HFFc6 (cell line): Measurements from ENCODE around the gene TSKS. TPM values are rescaled to one million over a fixed set of nuclear protein-coding genes. Genes with fewer than 3 reads are reported as not detected.

ENCODE experiments used
- DNase-seq: peaks from one replicate; pipeline ENCODE4 v3.0.0-alpha.2; 2018
- H3K27ac Mint-ChIP-seq: 2 replicates; pipeline ENCODE4 v1.8.0; 2020; ENCODE audit warnings: mild to moderate bottlenecking, mixed read lengths
- H3K27me3 Mint-ChIP-seq: 2 replicates; pipeline ENCODE4 v1.8.0; 2021; ENCODE audit warnings: mild to moderate bottlenecking, moderate library complexity, mixed read lengths; ENCODE audit not compliant: insufficient read depth
- H3K36me3 Mint-ChIP-seq: 2 replicates; pipeline ENCODE4 v1.8.0; 2021; ENCODE audit warnings: low read depth, mixed read lengths
- H3K4me1 Mint-ChIP-seq: 2 replicates; pipeline ENCODE4 v1.8.0; 2020; ENCODE audit warnings: low read depth, mixed read lengths
- H3K4me3 Mint-ChIP-seq: 2 replicates; pipeline ENCODE4 v1.8.0; 2020; ENCODE audit warnings: mild to moderate bottlenecking, moderate library complexity, mixed read lengths
- H3K9me3 Mint-ChIP-seq: 2 replicates; pipeline ENCODE4 v1.8.0; 2020; ENCODE audit warnings: mild to moderate bottlenecking, mixed read lengths
- total RNA-seq, 6 experiments: library from RNA; stranded (reverse); fragmentation: NEBNext Ultra II Directional; extraction: Animal tissue kit (Norgen Biotek cat#: 25700); gene quantifications; 2 replicates in 1 of 6; 3 replicates in 5 of 6; pipeline ENCODE4 v1.2.3, GENCODE V29; 2021
- TF ChIP-seq, protein P1 (sequence below): fragments of 200-600 bp; sonication (generic); IDR thresholded peaks from 2 replicates; pipeline ENCODE4 v1.5.0; 2021; ENCODE audit warnings: antibody characterized with exemption, mild to moderate bottlenecking

The TSKS gene
- total RNA-seq, 6 experiments from 2014 or later: not detected

DNA sequence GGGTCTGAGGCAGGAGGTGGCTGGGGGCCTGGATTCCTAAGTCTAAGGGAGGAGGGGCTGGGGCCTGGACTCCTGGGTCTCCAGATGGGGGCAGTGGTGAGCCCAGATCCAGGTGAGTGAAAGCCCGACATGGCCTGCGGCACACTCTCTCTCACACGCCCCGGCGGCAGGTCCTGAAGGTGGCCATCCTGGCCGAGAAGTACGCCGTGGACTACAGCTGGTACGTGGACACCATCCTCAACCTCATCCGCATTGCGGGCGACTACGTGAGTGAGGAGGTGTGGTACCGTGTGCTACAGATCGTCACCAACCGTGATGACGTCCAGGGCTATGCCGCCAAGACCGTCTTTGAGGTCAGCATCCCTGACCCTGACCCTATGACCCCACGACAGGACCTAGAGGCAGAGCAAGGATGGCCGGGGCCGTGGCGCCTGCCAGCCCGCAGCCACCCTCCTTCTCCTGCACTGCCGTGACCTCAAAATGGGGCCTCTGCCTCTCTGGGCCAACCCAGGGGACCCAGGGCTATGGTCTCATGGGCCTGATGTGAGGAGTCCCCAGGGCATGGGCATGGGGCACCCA, 36.8 kb upstream of the TSKS start:
- Mint-ChIP-seq H3K4me3 (no peak overlapping the region), H3K4me1 (peaks cover 6% of the 10 kb centered on the region), H3K36me3 (peaks cover 26% of the 10 kb centered on the region), H3K9me3 (no peaks in the 10 kb centered on the region), H3K27ac (no peak overlapping the region), H3K27me3 (no peaks in the 10 kb centered on the region; the same call in 1 of the 2 replicates)
- TF ChIP-seq, protein P1, sequence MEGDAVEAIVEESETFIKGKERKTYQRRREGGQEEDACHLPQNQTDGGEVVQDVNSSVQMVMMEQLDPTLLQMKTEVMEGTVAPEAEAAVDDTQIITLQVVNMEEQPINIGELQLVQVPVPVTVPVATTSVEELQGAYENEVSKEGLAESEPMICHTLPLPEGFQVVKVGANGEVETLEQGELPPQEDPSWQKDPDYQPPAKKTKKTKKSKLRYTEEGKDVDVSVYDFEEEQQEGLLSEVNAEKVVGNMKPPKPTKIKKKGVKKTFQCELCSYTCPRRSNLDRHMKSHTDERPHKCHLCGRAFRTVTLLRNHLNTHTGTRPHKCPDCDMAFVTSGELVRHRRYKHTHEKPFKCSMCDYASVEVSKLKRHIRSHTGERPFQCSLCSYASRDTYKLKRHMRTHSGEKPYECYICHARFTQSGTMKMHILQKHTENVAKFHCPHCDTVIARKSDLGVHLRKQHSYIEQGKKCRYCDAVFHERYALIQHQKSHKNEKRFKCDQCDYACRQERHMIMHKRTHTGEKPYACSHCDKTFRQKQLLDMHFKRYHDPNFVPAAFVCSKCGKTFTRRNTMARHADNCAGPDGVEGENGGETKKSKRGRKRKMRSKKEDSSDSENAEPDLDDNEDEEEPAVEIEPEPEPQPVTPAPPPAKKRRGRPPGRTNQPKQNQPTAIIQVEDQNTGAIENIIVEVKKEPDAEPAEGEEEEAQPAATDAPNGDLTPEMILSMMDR: peak; percentile 40
- DNase-seq: no peak

GRCh38 chr19:49799271-49799797, 36.2 kb upstream of the TSKS start:
- Mint-ChIP-seq H3K9me3 (no peaks in the 10 kb centered on the region), H3K4me1 (peaks cover 6% of the 10 kb centered on the region), H3K27ac (no peak overlapping the region), H3K4me3 (no peak overlapping the region), H3K36me3 (peaks cover 29% of the 10 kb centered on the region), H3K27me3 (no peaks in the 10 kb centered on the region; the same call in 1 of the 2 replicates)
- no peak for DNase-seq
- TF ChIP-seq, protein P1: no peak

DNA sequence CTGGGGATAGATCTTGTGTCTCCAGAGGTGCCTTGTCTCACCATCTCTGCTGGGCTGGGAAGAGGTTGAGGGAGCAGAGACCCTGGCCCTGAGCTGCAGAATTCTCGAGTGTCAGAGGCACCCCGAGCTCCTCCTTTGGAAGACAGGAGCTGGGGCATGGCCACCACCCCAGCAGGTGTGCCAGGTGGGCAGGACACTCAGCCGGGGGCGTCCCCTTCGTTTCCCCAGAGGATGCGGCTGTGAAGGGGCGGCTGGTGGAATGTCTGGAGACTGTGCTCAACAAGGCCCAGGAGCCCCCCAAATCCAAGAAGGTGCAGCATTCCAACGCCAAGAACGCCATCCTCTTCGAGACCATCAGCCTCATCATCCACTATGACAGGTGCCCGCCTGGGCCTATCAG, 35.5 kb upstream of the TSKS start:
- H3K36me3 Mint-ChIP-seq: peaks cover 33% of the 10 kb centered on the region
- DNase-seq: no peak
- TF ChIP-seq, protein P1: no peak
- H3K4me3 Mint-ChIP-seq: no peak overlapping the region
- H3K9me3 Mint-ChIP-seq: no peaks in the 10 kb centered on the region
- H3K27me3 Mint-ChIP-seq: no peaks in the 10 kb centered on the region; the same call in 1 of the 2 replicates
- H3K27ac Mint-ChIP-seq: no peak overlapping the region
- H3K4me1 Mint-ChIP-seq: peaks cover 8% of the 10 kb centered on the region

GRCh38 chr19:49795615-49796014, 32.5 kb upstream of the TSKS start:
- Mint-ChIP-seq H3K4me1 (peaks cover 7% of the 10 kb centered on the region), H3K9me3 (no peaks in the 10 kb centered on the region), H3K4me3 (no peak overlapping the region), H3K27me3 (no peaks in the 10 kb centered on the region; the same call in 1 of the 2 replicates), H3K36me3 (peaks cover 28% of the 10 kb centered on the region), H3K27ac (no peak overlapping the region)
- DNase-seq: no peak
- TF ChIP-seq, protein P1: no peak

DNA sequence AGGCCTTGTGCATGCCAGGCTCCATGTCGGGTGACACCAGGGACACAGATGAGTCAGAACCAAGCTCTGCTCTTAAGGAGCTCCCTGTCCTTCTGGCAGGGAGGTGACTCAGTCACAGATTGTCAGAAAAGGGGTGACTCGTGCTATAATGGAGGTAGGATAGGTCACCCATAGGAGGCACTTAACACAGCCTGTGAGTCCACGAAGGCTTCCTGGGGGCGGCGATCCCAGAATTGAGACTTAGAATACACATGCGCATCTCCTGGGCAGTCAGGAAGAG, 30.4 kb upstream of the TSKS start:
- Mint-ChIP-seq H3K27me3 (peaks cover 2% of the 10 kb centered on the region), H3K4me3 (no peak overlapping the region), H3K27ac (peak overlapping the region; percentile 74), H3K9me3 (no peaks in the 10 kb centered on the region), H3K36me3 (peaks cover 27% of the 10 kb centered on the region), H3K4me1 (peaks cover 7% of the 10 kb centered on the region)
- TF ChIP-seq, protein P1: no peak
- DNase-seq: peak; percentile 73
